ENCODE results near the gene UNC5B. TPM values are rescaled to one million over a fixed set of nuclear protein-coding genes. Genes with fewer than 3 reads are reported as not detected.

Gene UNC5B
- total RNA-seq, 1 experiment from 2014 or later, result 9.9 TPM

DNA sequence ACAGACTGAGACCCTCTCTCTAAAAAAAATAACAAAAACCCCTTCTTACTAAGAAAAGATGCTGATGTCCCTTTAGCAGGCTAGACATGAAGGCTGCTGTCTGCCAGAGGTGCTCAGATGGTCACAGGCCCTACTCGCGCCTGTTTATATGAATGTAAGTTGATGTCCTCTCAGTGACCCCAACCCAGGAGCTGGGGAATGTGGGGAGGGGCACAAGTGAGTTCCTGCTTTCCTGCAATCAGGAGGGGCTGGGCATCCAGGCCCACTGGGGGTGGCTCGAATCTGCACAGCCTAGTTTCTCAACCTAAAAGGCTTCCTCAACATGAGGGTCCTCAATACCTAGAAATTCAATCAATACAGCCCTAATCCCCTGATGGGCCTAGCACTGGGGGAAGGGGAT, 94.6 kb downstream of the UNC5B start:
- DNase-seq (ENCODE audit: low spot score), result no peak
- Histone ChIP-seq H3K27ac (ENCODE audit: low read depth, low read length, poor library complexity, severe bottlenecking) (no peak overlapping the region), H3K9me3 (ENCODE audit: low read depth, low read length, poor library complexity, severe bottlenecking) (peaks cover 1% of the 10 kb centered on the region), H3K27me3 (replicated peaks; ENCODE audit: insufficient read depth, low read depth, low read length, poor library complexity) (no peaks in the 10 kb centered on the region), H3K4me3 (ENCODE audit: low read depth, low read length, poor library complexity, severe bottlenecking) (no peak overlapping the region), H3K36me3 (ENCODE audit: insufficient read depth, low read length, poor library complexity, severe bottlenecking) (no peaks in the 10 kb centered on the region), H3K4me1 (ENCODE audit: insufficient read depth, low read length, poor library complexity, severe bottlenecking) (no peaks in the 10 kb centered on the region)
- CTCF ChIA-PET, result no interaction called here
- BruUV-seq (replicated peaks), result no TSS peak
- POLR2A ChIA-PET (ENCODE audit: low non-redundant PET), result interaction anchor here (0.5 to 0.6 kb wide), 2 partner anchors 12 to 407 kb away, joined by 3 to 4 read pairs; no protein-coding TSS in a partner anchor
- TF ChIP-seq EZH2 (IDR thresholded peaks at IDR 0.05; ENCODE audit: borderline replicate concordance, low read depth, low read length, poor library complexity, severe bottlenecking) (no peak), CTCF (conservative IDR thresholded peaks at IDR 0.05; ENCODE audit: low read depth, low read length) (no peak)
- intact Hi-C loops (cut with micrococcal nuclease; ENCODE audit: unreplicated experiment), result no loop called here

- Histone ChIP-seq H3K27ac (ENCODE audit: low read depth, low read length, poor library complexity, severe bottlenecking) (no peak overlapping the region), H3K36me3 (ENCODE audit: insufficient read depth, low read length, poor library complexity, severe bottlenecking) (no peaks in the 10 kb centered on the region), H3K4me3 (ENCODE audit: low read depth, low read length, poor library complexity, severe bottlenecking) (no peak overlapping the region), H3K9me3 (ENCODE audit: low read depth, low read length, poor library complexity, severe bottlenecking) (peaks cover 4% of the 10 kb centered on the region), H3K27me3 (replicated peaks; ENCODE audit: insufficient read depth, low read depth, low read length, poor library complexity) (no peaks in the 10 kb centered on the region), H3K4me1 (ENCODE audit: insufficient read depth, low read length, poor library complexity, severe bottlenecking) (no peaks in the 10 kb centered on the region)
- TF ChIP-seq CTCF (conservative IDR thresholded peaks at IDR 0.05; ENCODE audit: low read depth, low read length) (no peak), EZH2 (IDR thresholded peaks at IDR 0.05; ENCODE audit: borderline replicate concordance, low read depth, low read length, poor library complexity, severe bottlenecking) (no peak)
- intact Hi-C loops (cut with micrococcal nuclease; ENCODE audit: unreplicated experiment), result no loop called here
- CTCF ChIA-PET, result interaction anchor here (1.0 kb wide), 1 partner anchor 741 kb away, joined by 3 read pairs; no protein-coding TSS in a partner anchor
- DNase-seq (ENCODE audit: low spot score), result no peak
- BruUV-seq (replicated peaks), result no TSS peak
- POLR2A ChIA-PET (ENCODE audit: low non-redundant PET), result interaction anchor here (0.5 to 0.6 kb wide), 2 partner anchors 11 to 406 kb away, joined by 3 to 4 read pairs; no protein-coding TSS in a partner anchor
Observed at GRCh38 chr10:71307469-71308085, 95.2 kb downstream of the UNC5B start.

DNA sequence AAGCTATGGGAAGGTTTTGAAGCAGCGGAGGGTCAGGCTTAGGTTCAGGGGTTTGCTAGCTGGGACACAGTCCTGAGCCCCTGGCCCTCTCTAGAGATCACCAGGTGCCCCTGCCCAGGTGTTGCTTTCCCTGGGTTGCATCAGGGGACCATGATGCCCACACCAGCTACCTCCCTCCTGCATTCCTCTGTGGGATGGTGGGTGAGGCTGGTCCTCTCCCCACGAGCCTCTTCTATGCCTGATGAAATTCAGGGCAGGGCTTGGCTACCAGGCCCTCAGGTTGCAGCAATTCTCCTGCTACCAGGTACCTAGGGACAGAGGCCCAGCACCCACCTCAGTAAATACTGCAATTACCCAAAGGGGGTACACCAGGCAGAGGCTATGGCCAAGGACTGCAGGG, 95.9 kb downstream of the UNC5B start:
- Histone ChIP-seq H3K36me3 (ENCODE audit: insufficient read depth, low read length, poor library complexity, severe bottlenecking) (no peaks in the 10 kb centered on the region), H3K4me3 (ENCODE audit: low read depth, low read length, poor library complexity, severe bottlenecking) (no peak overlapping the region), H3K27me3 (replicated peaks; ENCODE audit: insufficient read depth, low read depth, low read length, poor library complexity) (no peaks in the 10 kb centered on the region), H3K27ac (ENCODE audit: low read depth, low read length, poor library complexity, severe bottlenecking) (no peak overlapping the region), H3K9me3 (ENCODE audit: low read depth, low read length, poor library complexity, severe bottlenecking) (peaks cover 4% of the 10 kb centered on the region), H3K4me1 (ENCODE audit: insufficient read depth, low read length, poor library complexity, severe bottlenecking) (peaks cover under 1% of the 10 kb centered on the region)
- intact Hi-C loops (cut with micrococcal nuclease; ENCODE audit: unreplicated experiment), result no loop called here
- DNase-seq (ENCODE audit: low spot score), result no peak
- no TSS peak for BruUV-seq (replicated peaks)
- TF ChIP-seq CTCF (conservative IDR thresholded peaks at IDR 0.05; ENCODE audit: low read depth, low read length) (no peak), EZH2 (IDR thresholded peaks at IDR 0.05; ENCODE audit: borderline replicate concordance, low read depth, low read length, poor library complexity, severe bottlenecking) (no peak)
- ChIA-PET CTCF (interaction anchor here (1.0 kb wide), 1 partner anchor 741 kb away, joined by 3 read pairs; no protein-coding TSS in a partner anchor), POLR2A (ENCODE audit: low non-redundant PET) (no interaction called here)

Data from A673 (cell line).